ENCODE results near the gene ZFP1. TPM values are rescaled to one million over a fixed set of nuclear protein-coding genes. Genes with fewer than 3 reads are reported as not detected.
A peak's percentile ranks its signal among the peaks of the same experiment; 100 is the strongest.

Gene ZFP1
- total and polyA plus RNA-seq, 7 experiments from 2014 or later: 8.6 to 22.5 (median 10.5) TPM

GRCh38 chr16:75102595-75102994 is 45.7 kb upstream of the ZFP1 start:
- CTCF ChIA-PET: interaction anchor here (1.0 kb wide), 1 partner anchor 8 kb away, joined by 3 read pairs; no protein-coding TSS in a partner anchor
- intact Hi-C loops (cut with micrococcal nuclease): no loop called here
- Histone ChIP-seq H3K4me1 (ENCODE audit: control insufficient read depth in 2 of 2, insufficient read depth in 2 of 2, low read length in 2 of 2) (peaks cover 29 to 33% of the 10 kb centered on the region in 2 donors), H3K27me3 (ENCODE audit: control insufficient read depth in 2 of 2, insufficient read depth in 2 of 2, low read length in 2 of 2) (no peaks in the 10 kb centered on the region), H3K27ac (ENCODE audit: low read depth, low read length) (no peak overlapping the region), H3K9me3 (ENCODE audit: control insufficient read depth in 2 of 3, low read length in 3 of 3) (no peaks in the 10 kb centered on the region), H3K36me3 (ENCODE audit: control insufficient read depth in 2 of 3, insufficient read depth in 3 of 3, low read length in 3 of 3) (no peaks in the 10 kb centered on the region), H3K4me3 (ENCODE audit: low read length) (no peak overlapping the region)
- H3K9me3 Mint-ChIP-seq: peaks cover 0 to 3% (median 0%) of the 10 kb centered on the region in 11 donors
- DNase-seq (no peak), ATAC-seq (no peak)
- peak overlapping the region in 5 of 9 donors; percentile 1 to 65 (median 32) for H3K27ac Mint-ChIP-seq
- H3K4me3 Mint-ChIP-seq: no peak overlapping the region
- POLR2A ChIA-PET: no interaction called here
- H3K36me3 Mint-ChIP-seq: peaks cover 0 to 14% (median 0%) of the 10 kb centered on the region in 5 donors
- H3K4me1 Mint-ChIP-seq: peaks cover 23 to 80% (median 34%) of the 10 kb centered on the region in 7 donors
- H3K27me3 Mint-ChIP-seq: no peaks in the 10 kb centered on the region

- Histone ChIP-seq H3K27me3 (ENCODE audit: control insufficient read depth in 2 of 2, insufficient read depth in 2 of 2, low read length in 2 of 2) (no peaks in the 10 kb centered on the region), H3K4me1 (ENCODE audit: control insufficient read depth in 2 of 2, insufficient read depth in 2 of 2, low read length in 2 of 2) (peaks cover 17 to 24% of the 10 kb centered on the region in 2 donors)
- no peak for ATAC-seq
These were observed 44.3 kb upstream of the ZFP1 start for GRCh38 chr16:75103994-75104393.

GRCh38 chr16:75104836-75105235 is 43.5 kb upstream of the ZFP1 start:
- intact Hi-C loops (cut with micrococcal nuclease): no loop called here
- Mint-ChIP-seq H3K9me3 (peaks cover 0 to 3% (median 0%) of the 10 kb centered on the region in 11 donors), H3K36me3 (peaks cover 0 to 16% (median 0%) of the 10 kb centered on the region in 5 donors), H3K4me3 (no peak overlapping the region), H3K27me3 (no peaks in the 10 kb centered on the region), H3K27ac (peak overlapping the region in 1 of 9 donors; percentile 42), H3K4me1 (peaks cover 29 to 80% (median 35%) of the 10 kb centered on the region in 7 donors)
- no peaks in the 10 kb centered on the region for H3K27me3 ChIP-seq (ENCODE audit: control insufficient read depth in 2 of 2, insufficient read depth in 2 of 2, low read length in 2 of 2)
- ChIA-PET POLR2A (no interaction called here), CTCF (no interaction called here)
- H3K4me1 ChIP-seq (ENCODE audit: control insufficient read depth in 2 of 2, insufficient read depth in 2 of 2, low read length in 2 of 2): peaks cover 17 to 24% of the 10 kb centered on the region in 2 donors
- no peak overlapping the region for H3K4me3 ChIP-seq (ENCODE audit: low read length)
- H3K9me3 ChIP-seq (ENCODE audit: control insufficient read depth in 2 of 3, low read length in 3 of 3): no peaks in the 10 kb centered on the region
- DNase-seq (no peak), ATAC-seq (no peak)
- H3K36me3 ChIP-seq (ENCODE audit: control insufficient read depth in 2 of 3, insufficient read depth in 3 of 3, low read length in 3 of 3): no peaks in the 10 kb centered on the region
- H3K27ac ChIP-seq (ENCODE audit: low read depth, low read length): no peak overlapping the region

More at GRCh38 chr16:75103994-75104393, 44.3 kb upstream of the ZFP1 start:
- Mint-ChIP-seq H3K9me3 (peaks cover 0 to 3% (median 0%) of the 10 kb centered on the region in 11 donors), H3K36me3 (peaks cover 0 to 14% (median 0%) of the 10 kb centered on the region in 5 donors), H3K27ac (peak overlapping the region in 3 of 9 donors; percentile 1 to 47 (median 42)), H3K4me3 (no peak overlapping the region), H3K4me1 (peaks cover 28 to 80% (median 34%) of the 10 kb centered on the region in 7 donors), H3K27me3 (no peaks in the 10 kb centered on the region)
- no peak for DNase-seq
- no peaks in the 10 kb centered on the region for H3K36me3 ChIP-seq (ENCODE audit: control insufficient read depth in 2 of 3, insufficient read depth in 3 of 3, low read length in 3 of 3)
- no peaks in the 10 kb centered on the region for H3K9me3 ChIP-seq (ENCODE audit: control insufficient read depth in 2 of 3, low read length in 3 of 3)
- intact Hi-C loops (cut with micrococcal nuclease): no loop called here
- ChIA-PET POLR2A (no interaction called here), CTCF (no interaction called here)
- no peak overlapping the region for H3K4me3 ChIP-seq (ENCODE audit: low read length)
- no peak overlapping the region for H3K27ac ChIP-seq (ENCODE audit: low read depth, low read length)

- peak overlapping the region in 3 of 9 donors; percentile 35 to 78 (median 65) for H3K27ac Mint-ChIP-seq
- no peak overlapping the region for H3K4me3 ChIP-seq (ENCODE audit: low read length)
- no peak overlapping the region for H3K27ac ChIP-seq (ENCODE audit: low read depth, low read length)
- H3K4me3 Mint-ChIP-seq: no peak overlapping the region
- ATAC-seq: peak; percentile 64
- no peaks in the 10 kb centered on the region for H3K27me3 Mint-ChIP-seq
- no peaks in the 10 kb centered on the region for H3K9me3 ChIP-seq (ENCODE audit: control insufficient read depth in 2 of 3, low read length in 3 of 3)
- peaks cover 0 to 3% (median 0%) of the 10 kb centered on the region in 11 donors for H3K9me3 Mint-ChIP-seq
- intact Hi-C loops (cut with micrococcal nuclease): no loop called here
- H3K4me1 Mint-ChIP-seq: peaks cover 28 to 80% (median 34%) of the 10 kb centered on the region in 7 donors
- ChIA-PET POLR2A (no interaction called here), CTCF (interaction anchor here (0.8 to 1.4 kb wide), 2 partner anchors 107 to 109 kb away, joined by 3 read pairs; no protein-coding TSS in a partner anchor)
- peaks cover 11 to 24% of the 10 kb centered on the region in 2 donors for H3K4me1 ChIP-seq (ENCODE audit: control insufficient read depth in 2 of 2, insufficient read depth in 2 of 2, low read length in 2 of 2)
- H3K36me3 ChIP-seq (ENCODE audit: control insufficient read depth in 2 of 3, insufficient read depth in 3 of 3, low read length in 3 of 3): no peaks in the 10 kb centered on the region
- no peak for DNase-seq
- H3K36me3 Mint-ChIP-seq: peaks cover 0 to 16% (median 0%) of the 10 kb centered on the region in 5 donors
- H3K27me3 ChIP-seq (ENCODE audit: control insufficient read depth in 2 of 2, insufficient read depth in 2 of 2, low read length in 2 of 2): no peaks in the 10 kb centered on the region
These were observed 42.8 kb upstream of the ZFP1 start for GRCh38 chr16:75105306-75106061.

GRCh38 chr16:75106351-75107274 is 41.7 kb upstream of the ZFP1 start:
- H3K4me1 ChIP-seq (ENCODE audit: control insufficient read depth in 2 of 2, insufficient read depth in 2 of 2, low read length in 2 of 2): peaks cover 19 to 31% of the 10 kb centered on the region in 2 donors
- Mint-ChIP-seq H3K36me3 (peaks cover 0 to 16% (median 0%) of the 10 kb centered on the region in 5 donors), H3K27ac (peak overlapping the region in 5 of 9 donors; percentile 21 to 86 (median 76)), H3K27me3 (no peaks in the 10 kb centered on the region), H3K9me3 (peaks cover 0 to 3% (median 0%) of the 10 kb centered on the region in 11 donors), H3K4me3 (peak overlapping the region in 1 of 10 donors; percentile 12), H3K4me1 (peaks cover 33 to 82% (median 42%) of the 10 kb centered on the region in 7 donors)
- no peak overlapping the region for H3K4me3 ChIP-seq (ENCODE audit: low read length)
- ChIA-PET CTCF (interaction anchor here (0.8 to 1.4 kb wide), 2 partner anchors 108 to 110 kb away, joined by 3 read pairs; no protein-coding TSS in a partner anchor), POLR2A (no interaction called here)
- no peaks in the 10 kb centered on the region for H3K9me3 ChIP-seq (ENCODE audit: control insufficient read depth in 2 of 3, low read length in 3 of 3)
- no peaks in the 10 kb centered on the region for H3K27me3 ChIP-seq (ENCODE audit: control insufficient read depth in 2 of 2, insufficient read depth in 2 of 2, low read length in 2 of 2)
- DNase-seq (no peak), ATAC-seq (no peak)
- intact Hi-C loops (cut with micrococcal nuclease): no loop called here
- H3K36me3 ChIP-seq (ENCODE audit: control insufficient read depth in 2 of 3, insufficient read depth in 3 of 3, low read length in 3 of 3): no peaks in the 10 kb centered on the region
- no peak overlapping the region for H3K27ac ChIP-seq (ENCODE audit: low read depth, low read length)

- Histone ChIP-seq H3K27ac (ENCODE audit: low read depth, low read length) (no peak overlapping the region), H3K4me1 (ENCODE audit: control insufficient read depth in 2 of 2, insufficient read depth in 2 of 2, low read length in 2 of 2) (peaks cover 19 to 32% of the 10 kb centered on the region in 2 donors), H3K36me3 (ENCODE audit: control insufficient read depth in 2 of 3, insufficient read depth in 3 of 3, low read length in 3 of 3) (no peaks in the 10 kb centered on the region), H3K4me3 (ENCODE audit: low read length) (no peak overlapping the region), H3K27me3 (ENCODE audit: control insufficient read depth in 2 of 2, insufficient read depth in 2 of 2, low read length in 2 of 2) (no peaks in the 10 kb centered on the region), H3K9me3 (ENCODE audit: control insufficient read depth in 2 of 3, low read length in 3 of 3) (no peaks in the 10 kb centered on the region)
- peaks cover 0 to 3% (median 0%) of the 10 kb centered on the region in 11 donors for H3K9me3 Mint-ChIP-seq
- intact Hi-C loops (cut with micrococcal nuclease): no loop called here
- DNase-seq: no peak
- peak overlapping the region in 3 of 9 donors; percentile 21 to 86 (median 76) for H3K27ac Mint-ChIP-seq
- ChIA-PET CTCF (no interaction called here), POLR2A (no interaction called here)
- H3K27me3 Mint-ChIP-seq: peaks cover 0 to 3% (median 3%) of the 10 kb centered on the region in 5 donors
- ATAC-seq: no peak
- peak overlapping the region in 1 of 10 donors; percentile 48 for H3K4me3 Mint-ChIP-seq
- H3K4me1 Mint-ChIP-seq: peaks cover 30 to 82% (median 39%) of the 10 kb centered on the region in 7 donors
- H3K36me3 Mint-ChIP-seq: peaks cover 0 to 14% (median 0%) of the 10 kb centered on the region in 5 donors
These were observed 40.8 kb upstream of the ZFP1 start for GRCh38 chr16:75107505-75107904.
